ENCODE measurements around the gene SUSD1.

The SUSD1 gene

DNA sequence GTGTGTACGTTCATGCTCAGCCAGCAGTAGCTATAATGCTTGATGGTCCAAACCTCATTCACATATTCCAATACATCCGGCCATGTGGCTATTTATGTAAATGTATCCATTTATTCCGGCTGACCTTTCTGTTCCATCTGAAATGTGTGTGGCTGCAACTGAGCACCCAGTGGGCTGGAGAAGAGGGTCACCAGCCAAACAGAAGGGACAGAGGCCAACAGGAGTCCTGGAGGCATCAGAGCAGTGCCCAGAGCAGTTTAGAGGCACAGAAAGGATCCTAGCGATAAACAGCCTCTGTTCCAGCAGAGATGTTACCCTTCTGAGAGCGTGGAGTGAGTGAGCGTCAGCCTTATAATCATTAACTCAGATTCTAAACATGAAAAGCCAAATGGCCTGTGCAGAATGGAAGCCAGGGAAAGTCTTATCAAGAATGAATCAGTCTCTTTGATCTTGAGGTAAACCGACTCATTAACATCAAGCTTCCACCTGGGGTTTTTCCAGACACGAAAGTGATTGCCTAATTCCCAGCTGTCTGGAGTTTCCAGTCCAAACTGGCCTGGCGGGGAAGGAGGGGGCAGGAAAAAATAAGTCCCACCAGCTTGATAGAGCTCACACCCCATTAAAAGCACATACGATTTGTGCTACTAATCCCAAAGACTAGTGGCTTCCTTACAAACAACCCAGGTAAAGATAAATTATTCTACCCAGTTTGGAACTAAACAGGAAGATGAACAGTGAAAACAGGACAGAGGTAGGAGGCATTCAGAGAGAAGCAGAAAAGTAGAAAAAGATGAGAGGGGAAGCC, 55.7 kb downstream of the SUSD1 start:
- no peak overlapping the region for H3K9ac ChIP-seq
- no peak overlapping the region for H2AFZ ChIP-seq (ENCODE audit: low read depth)
- no peak overlapping the region for H3K27ac ChIP-seq
- no peaks in the 10 kb centered on the region for H3K4me1 ChIP-seq (ENCODE audit: low read depth, poor library complexity, severe bottlenecking)
- no peaks in the 10 kb centered on the region for H3K27me3 ChIP-seq (ENCODE audit: insufficient read depth, low read depth)
- no peaks in the 10 kb centered on the region for H3K79me2 ChIP-seq (ENCODE audit: insufficient read depth, low read depth)
- no peak overlapping the region for H3K4me3 ChIP-seq (IDR thresholded peaks at IDR 0.05; ENCODE audit: insufficient read depth, low read depth, low read length)
- H3K4me2 ChIP-seq: no peak overlapping the region
- no peaks in the 10 kb centered on the region for H4K20me1 ChIP-seq (ENCODE audit: insufficient read depth)
- no peaks in the 10 kb centered on the region for H3K36me3 ChIP-seq (ENCODE audit: insufficient read depth)
- TF ChIP-seq CTCF (conservative IDR thresholded peaks at IDR 0.05; ENCODE audit: low read depth, low read length): no peak

GRCh38 chr9:112118009-112118408, 57.1 kb downstream of the SUSD1 start:
- no peak overlapping the region for H2AFZ ChIP-seq (ENCODE audit: low read depth)
- H3K27me3 ChIP-seq (ENCODE audit: insufficient read depth, low read depth): no peaks in the 10 kb centered on the region
- H3K79me2 ChIP-seq (ENCODE audit: insufficient read depth, low read depth): no peaks in the 10 kb centered on the region
- no peaks in the 10 kb centered on the region for H3K36me3 ChIP-seq (ENCODE audit: insufficient read depth)
- no peak overlapping the region for H3K4me2 ChIP-seq
- H4K20me1 ChIP-seq (ENCODE audit: insufficient read depth): no peaks in the 10 kb centered on the region
- TF ChIP-seq CTCF (conservative IDR thresholded peaks at IDR 0.05; ENCODE audit: low read depth, low read length): no peak
- H3K9ac ChIP-seq: no peak overlapping the region
- no peaks in the 10 kb centered on the region for H3K4me1 ChIP-seq (ENCODE audit: low read depth, poor library complexity, severe bottlenecking)
- H3K4me3 ChIP-seq (IDR thresholded peaks at IDR 0.05; ENCODE audit: insufficient read depth, low read depth, low read length): no peak overlapping the region
- H3K27ac ChIP-seq: no peak overlapping the region

DNA sequence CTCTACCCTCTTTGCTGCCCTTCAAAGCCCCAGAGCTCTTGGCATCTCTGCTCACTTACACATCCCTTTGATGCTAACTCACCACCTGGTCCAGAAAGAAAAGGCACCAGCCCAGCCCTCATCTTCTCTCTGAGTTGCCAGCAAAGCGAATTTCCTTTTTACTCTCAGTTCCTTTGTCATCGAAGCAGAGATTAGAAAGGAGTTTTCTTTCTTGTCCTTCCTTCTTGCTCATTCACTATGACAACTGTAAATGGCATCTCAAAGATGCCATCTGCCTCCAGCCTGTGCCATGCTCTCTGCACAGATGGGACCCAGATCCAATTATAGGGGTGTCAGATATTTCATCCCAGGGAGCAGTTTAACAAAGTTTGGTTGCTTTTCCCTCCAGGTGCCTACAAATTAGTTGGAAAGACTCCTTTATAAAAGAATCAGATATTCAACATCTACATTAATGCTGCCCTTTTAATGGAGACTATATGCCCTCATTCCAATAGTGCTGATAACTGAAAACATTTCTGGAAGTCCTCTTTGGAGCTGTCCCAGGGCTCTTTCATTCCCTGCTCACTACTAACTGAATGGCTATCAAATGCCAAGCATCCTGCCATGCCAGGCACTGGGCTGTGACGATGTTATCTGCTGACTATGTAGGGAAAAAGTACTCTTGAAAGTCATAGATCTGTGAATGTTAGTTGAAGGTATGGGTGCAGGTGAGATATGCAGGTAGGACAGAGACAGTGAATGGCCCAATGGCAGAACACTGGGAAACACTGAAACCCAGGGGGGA, 58.9 kb downstream of the SUSD1 start:
- Histone ChIP-seq H3K9ac (no peak overlapping the region), H2AFZ (ENCODE audit: low read depth) (no peak overlapping the region), H3K4me1 (ENCODE audit: low read depth, poor library complexity, severe bottlenecking) (peaks cover under 1% of the 10 kb centered on the region), H3K4me3 (IDR thresholded peaks at IDR 0.05; ENCODE audit: insufficient read depth, low read depth, low read length) (no peak overlapping the region), H3K27ac (no peak overlapping the region), H3K79me2 (ENCODE audit: insufficient read depth, low read depth) (no peaks in the 10 kb centered on the region), H3K36me3 (ENCODE audit: insufficient read depth) (no peaks in the 10 kb centered on the region), H3K4me2 (no peak overlapping the region), H3K27me3 (ENCODE audit: insufficient read depth, low read depth) (no peaks in the 10 kb centered on the region), H4K20me1 (ENCODE audit: insufficient read depth) (no peaks in the 10 kb centered on the region)
- TF ChIP-seq CTCF (conservative IDR thresholded peaks at IDR 0.05; ENCODE audit: low read depth, low read length): no peak

- Histone ChIP-seq H3K9ac (no peak overlapping the region), H4K20me1 (ENCODE audit: insufficient read depth) (no peaks in the 10 kb centered on the region), H3K4me1 (ENCODE audit: low read depth, poor library complexity, severe bottlenecking) (peaks cover 11% of the 10 kb centered on the region), H3K4me3 (IDR thresholded peaks at IDR 0.05; ENCODE audit: insufficient read depth, low read depth, low read length) (no peak overlapping the region), H2AFZ (ENCODE audit: low read depth) (no peak overlapping the region), H3K27me3 (ENCODE audit: insufficient read depth, low read depth) (no peaks in the 10 kb centered on the region), H3K4me2 (no peak overlapping the region), H3K36me3 (ENCODE audit: insufficient read depth) (no peaks in the 10 kb centered on the region), H3K27ac (no peak overlapping the region), H3K79me2 (ENCODE audit: insufficient read depth, low read depth) (no peaks in the 10 kb centered on the region)
- TF ChIP-seq CTCF (conservative IDR thresholded peaks at IDR 0.05; ENCODE audit: low read depth, low read length): no peak
These were observed 60.0 kb downstream of the SUSD1 start for GRCh38 chr9:112115109-112115508.
